SK-N-MC (cell line): ENCODE measurements around the gene CCNI2.
"Not testable (repeated sequence)": the region's sequence is repeated elsewhere in the genome, so short reads cannot be mapped to it uniquely, and the experiment has no call there.

Experiments
- DNase-seq: peaks from one replicate; pipeline ENCODE4 v3.0.0-alpha.2; 2011; ENCODE audit warnings: low read depth, low spot score
- H3K27ac ChIP-seq: fragments of 200-600 bp; sonication (generic); 2 replicates; pipeline ENCODE4 v1.5.1; 2016; ENCODE audit warnings: mixed run types
- H3K36me3 ChIP-seq: fragments of 200-600 bp; sonication (generic); 2 replicates; pipeline ENCODE4 v1.6.1; 2017; ENCODE audit warnings: antibody characterized with exemption, low read length, mixed read lengths; ENCODE audit not compliant: insufficient read depth
- H3K4me3 ChIP-seq: fragments of 200-600 bp; sonication (generic); 2 replicates; pipeline ENCODE4 v1.5.1; 2016
- H3K9ac ChIP-seq: fragments of 200-600 bp; sonication (generic); 2 replicates; pipeline ENCODE4 v1.8.0; 2017; ENCODE audit warnings: mixed run types, mixed read lengths; ENCODE audit not compliant: insufficient read length
- H3K9me3 ChIP-seq: fragments of 200-600 bp; sonication (generic); 2 replicates; pipeline ENCODE4 v1.6.1; 2017; ENCODE audit warnings: low read depth, mild to moderate bottlenecking, antibody characterized with exemption, low read length, moderate library complexity, mixed read lengths
- EZH2 ChIP-seq: fragments of 200-600 bp; sonication (generic); IDR thresholded peaks from one replicate; pipeline ENCODE4 v1.6.1; 2017; ENCODE audit warnings: antibody characterized with exemption
- FOXP2 ChIP-seq: optimal IDR thresholded peaks from 2 replicates; pipeline ENCODE3; 2011; ENCODE audit warnings: mild to moderate bottlenecking, moderate library complexity; ENCODE audit not compliant: insufficient read depth; ENCODE audit errors: extremely low read length, control extremely low read depth
- POLR2AphosphoS5 ChIP-seq: IDR thresholded peaks from 2 replicates; pipeline ENCODE4 v1.6.1; 2012; ENCODE audit warnings: mild to moderate bottlenecking, low read depth, low read length, borderline replicate concordance

Gene CCNI2

DNA sequence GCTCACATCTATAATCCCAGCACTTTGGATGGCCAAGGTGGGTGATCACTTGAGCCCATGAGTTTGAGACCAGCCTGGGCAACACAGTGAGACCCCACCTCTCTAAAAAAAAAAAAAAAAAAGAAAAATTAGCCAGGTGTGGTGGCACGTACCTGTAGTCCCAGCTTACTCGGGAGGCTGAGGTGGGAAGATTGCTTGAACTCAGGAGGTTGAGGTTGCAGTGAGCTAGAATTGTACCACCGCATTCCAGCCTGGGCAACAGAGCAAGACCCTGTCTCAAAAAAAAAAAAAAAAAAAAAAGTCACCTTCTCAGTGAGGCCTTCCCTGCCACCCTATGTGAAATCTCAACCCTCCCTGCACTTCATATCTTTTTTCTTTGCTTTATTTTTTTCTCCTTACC, 43.8 kb downstream of the CCNI2 start:
- DNase-seq = no peak
- Histone ChIP-seq H3K27ac (no peak overlapping the region), H3K9ac (no peak overlapping the region), H3K4me3 (no peak overlapping the region), H3K9me3 (no peaks in the 10 kb centered on the region), H3K36me3 (no peaks in the 10 kb centered on the region)
- TF ChIP-seq EZH2 (no peak), POLR2AphosphoS5 (no peak), FOXP2 (no peak)

DNA sequence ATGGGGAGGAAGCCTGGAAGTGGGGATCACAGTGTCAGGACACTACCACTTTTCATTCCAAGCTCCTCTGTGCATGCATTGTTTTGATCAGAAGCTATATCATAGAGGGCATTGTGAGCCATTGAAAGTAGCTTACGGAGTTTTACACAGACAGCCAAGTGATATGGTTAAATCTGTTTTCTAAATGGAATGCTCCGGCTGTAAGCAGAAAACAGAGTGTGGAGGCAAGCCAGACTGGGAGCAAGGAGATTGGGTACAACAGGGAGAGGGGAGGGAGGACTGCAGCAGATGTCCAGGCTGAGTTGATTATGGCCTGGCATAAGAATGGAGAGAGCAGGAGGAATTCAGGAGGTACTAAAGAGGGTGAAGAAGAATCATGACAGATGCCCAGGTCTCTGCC, 50.4 kb downstream of the CCNI2 start:
- no peak for TF ChIP-seq FOXP2

GRCh38 chr5:132799392-132799791, 52.2 kb downstream of the CCNI2 start:
- Histone ChIP-seq H3K4me3 (no peak overlapping the region), H3K36me3 (no peaks in the 10 kb centered on the region), H3K9me3 (no peaks in the 10 kb centered on the region), H3K9ac (no peak overlapping the region), H3K27ac (no peak overlapping the region)
- DNase-seq = no peak
- TF ChIP-seq EZH2 (no peak), FOXP2 (no peak), POLR2AphosphoS5 (no peak)

More for the DNA sequence above, 50.4 kb downstream of the CCNI2 start:
- Histone ChIP-seq H3K27ac (no peak overlapping the region), H3K9me3 (no peaks in the 10 kb centered on the region), H3K9ac (no peak overlapping the region), H3K36me3 (no peaks in the 10 kb centered on the region), H3K4me3 (no peak overlapping the region)
- DNase-seq = no peak

- Histone ChIP-seq H3K4me3 (no peak overlapping the region), H3K9me3 (no peaks in the 10 kb centered on the region), H3K36me3 (no peaks in the 10 kb centered on the region), H3K9ac (no peak overlapping the region), H3K27ac (no peak overlapping the region)
- TF ChIP-seq FOXP2 (no peak), POLR2AphosphoS5 (no peak), EZH2 (no peak)
- no peak for DNase-seq
Observed at GRCh38 chr5:132800545-132800944, 53.3 kb downstream of the CCNI2 start.

DNA sequence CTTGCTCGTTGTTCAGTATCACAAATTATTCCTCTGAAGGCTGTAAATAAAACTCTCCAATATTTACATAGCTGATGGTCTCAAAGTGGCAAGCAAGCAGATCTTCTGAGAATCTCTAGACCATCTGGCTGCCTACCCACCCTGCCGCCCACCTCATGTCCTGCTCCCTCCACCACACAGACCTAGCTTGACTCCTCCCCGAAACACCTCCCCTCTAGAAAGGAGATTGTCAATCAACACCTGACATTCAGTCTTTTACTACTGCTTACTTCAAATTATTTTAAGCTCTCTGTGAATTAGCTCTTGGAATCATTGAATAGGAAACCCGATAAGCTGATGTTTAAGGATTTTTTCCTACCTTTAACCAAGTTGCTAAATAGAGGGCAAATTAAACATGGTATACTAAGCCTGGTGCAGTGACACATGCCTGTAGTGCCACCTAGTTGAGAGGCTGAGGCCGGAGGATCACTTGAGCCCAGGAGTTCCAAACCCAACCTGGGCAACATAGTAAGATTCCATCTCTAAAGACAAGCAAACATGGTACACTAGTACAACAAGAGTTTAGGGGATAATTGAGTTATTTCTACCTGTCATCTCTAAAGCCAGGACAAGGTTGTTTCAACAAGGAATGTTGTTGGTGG, 54.9 kb downstream of the CCNI2 start:
- no peak overlapping the region for H3K27ac ChIP-seq
- no peak for DNase-seq
- no peaks in the 10 kb centered on the region for H3K9me3 ChIP-seq
- no peak overlapping the region for H3K4me3 ChIP-seq
- TF ChIP-seq FOXP2 (no peak), POLR2AphosphoS5 (no peak), EZH2 (no peak)
- no peak overlapping the region for H3K9ac ChIP-seq
- no peaks in the 10 kb centered on the region for H3K36me3 ChIP-seq

- not testable (repeated sequence) for H3K27ac ChIP-seq, H3K9ac ChIP-seq, H3K4me3 ChIP-seq
Observed at GRCh38 chr5:132802685-132803066, 55.5 kb downstream of the CCNI2 start.

More at GRCh38 chr5:132802685-132803066, 55.5 kb downstream of the CCNI2 start:
- not testable (repeated sequence) for H3K36me3 ChIP-seq, DNase-seq, H3K9me3 ChIP-seq
